HepG2 (cell line): Measurements from ENCODE around the gene TDRD9. TPM values are rescaled to one million over a fixed set of nuclear protein-coding genes. Genes with fewer than 3 reads are reported as not detected.
A peak's percentile ranks its signal among the peaks of the same experiment; 100 is the strongest.

Experiments used
- ARNTL ChIP-seq: sonication (generic); formaldehyde crosslinking; IDR thresholded peaks from 2 replicates; pipeline ENCODE4 v1.4.0; 2020; ENCODE audit warnings: mild to moderate bottlenecking, missing genetic modification reagents
- CBX2 ChIP-seq, 2 experiments: fragments of 200-600 bp in 1 of 2; sonication (generic); formaldehyde crosslinking in 1 of 2; IDR thresholded peaks; 2 replicates each; pipeline versions ENCODE4 v1.7.0 to v1.8.1; 2018 to 2022; ENCODE audit warnings: low read depth in 2 of 2, low read length in 1 of 2, mild to moderate bottlenecking in 1 of 2, missing genetic modification reagents in 1 of 2
- EHMT2 ChIP-seq: fragments of 200-600 bp; sonication (generic); IDR thresholded peaks from 2 replicates; pipeline ENCODE4 v1.7.0; 2017; ENCODE audit warnings: antibody characterized with exemption, low read depth, low read length, borderline replicate concordance
- ELK4 ChIP-seq: sonication (generic); formaldehyde crosslinking; IDR thresholded peaks from 2 replicates; pipeline ENCODE4 v1.9.0; 2021; ENCODE audit warnings: missing genetic modification reagents, borderline replicate concordance
- KDM2A ChIP-seq: sonication (generic); formaldehyde crosslinking; IDR thresholded peaks from 2 replicates; pipeline ENCODE4 v1.4.0; 2020; ENCODE audit warnings: low read depth, missing genetic modification reagents, borderline replicate concordance
- LRRFIP1 ChIP-seq: sonication (generic); formaldehyde crosslinking; conservative IDR thresholded peaks from 2 replicates; pipeline ENCODE4 v1.4.0; 2020; ENCODE audit warnings: missing genetic modification reagents
- RERE ChIP-seq: IDR thresholded peaks from 2 replicates; pipeline ENCODE4 v1.6.1; 2016; ENCODE audit warnings: low read depth, missing genetic modification reagents, missing compliant biosample characterization
- WIZ ChIP-seq: sonication (generic); formaldehyde crosslinking; IDR thresholded peaks from 2 replicates; pipeline ENCODE4 v1.5.1; 2020; ENCODE audit warnings: mild to moderate bottlenecking, missing genetic modification reagents
- ZBTB44 ChIP-seq: sonication (generic); formaldehyde crosslinking; IDR thresholded peaks from 2 replicates; pipeline ENCODE4 v1.4.0; 2020; ENCODE audit warnings: missing genetic modification reagents
- ZEB1 ChIP-seq: IDR thresholded peaks from 2 replicates; pipeline ENCODE4 v1.6.1; 2012; ENCODE audit warnings: mild to moderate bottlenecking, low read depth, inconsistent platforms; ENCODE audit not compliant: insufficient replicate concordance
- ZNF180 ChIP-seq: sonication (generic); formaldehyde crosslinking; IDR thresholded peaks from 2 replicates; pipeline ENCODE4 v1.4.0; 2020; ENCODE audit warnings: low read depth, missing genetic modification reagents, borderline replicate concordance
- ZNF34 ChIP-seq: sonication (generic); formaldehyde crosslinking; IDR thresholded peaks from 2 replicates; pipeline ENCODE4 v1.4.0; 2020; ENCODE audit warnings: mild to moderate bottlenecking, missing genetic modification reagents, borderline replicate concordance
- ZNF414 ChIP-seq: sonication (generic); formaldehyde crosslinking; IDR thresholded peaks from 2 replicates; pipeline ENCODE4 v1.5.0; 2020; ENCODE audit warnings: missing genetic modification reagents
- ZNF547 ChIP-seq: sonication (generic); formaldehyde crosslinking; IDR thresholded peaks from 2 replicates; pipeline ENCODE4 v1.5.1; 2020; ENCODE audit warnings: mild to moderate bottlenecking, missing genetic modification reagents
- ZNF772 ChIP-seq: sonication (generic); formaldehyde crosslinking; IDR thresholded peaks from 2 replicates; pipeline ENCODE4 v1.5.0; 2020; ENCODE audit warnings: mild to moderate bottlenecking, missing genetic modification reagents
- ZSCAN31 ChIP-seq: sonication (generic); formaldehyde crosslinking; IDR thresholded peaks from 2 replicates; pipeline ENCODE4 v1.5.0; 2020; ENCODE audit warnings: low read depth, mild to moderate bottlenecking, missing genetic modification reagents
- polyA plus RNA-seq, 8 experiments: library from polyadenylated mRNA; depleted of rRNA in 3 of 8; stranded (reverse) in 7 of 8; unstranded in 1 of 8; fragments of >200 nt; fragmentation: Illumina TruSeq in 4 of 8; extraction: Trizol in 4 of 8; gene quantifications; 2 replicates each; pipeline versions ENCODE4 v1.2.1 to v1.2.3, GENCODE V29; 2011 to 2016; ENCODE audit warnings: low read depth in 4 of 8, missing spikeins in 1 of 8, mixed read lengths in 1 of 8; ENCODE audit not compliant: insufficient read depth in 1 of 8
- total RNA-seq, 5 experiments: library from RNA; depleted of rRNA; stranded (reverse); fragments of >200 nt; fragmentation: Illumina TruSeq; extraction: Trizol; gene quantifications; 2 replicates each; pipeline ENCODE4 v1.2.3, GENCODE V29; 2016; ENCODE audit warnings: low read depth in 1 of 5

The TDRD9 gene
- total and polyA plus RNA-seq, 2 of the 13 experiments (the other 11 are each of a cell fraction or from before 2014, with no cell fraction given): not detected

- no peak for TF ChIP-seq ELK4 (CRISPR knock-in tag)
- TF ChIP-seq ZEB1: peak; percentile 58
- peak; percentile 88; the same call in 1 of the 2 replicates for TF ChIP-seq ZSCAN31
- TF ChIP-seq ZNF772 (CRISPR knock-in tag): peak; percentile 86; the same call in 1 of the 2 replicates
- TF ChIP-seq ZBTB44 (CRISPR knock-in tag): peak; percentile 30; the same call in 1 of the 2 replicates
- no peak for TF ChIP-seq ZNF547
- TF ChIP-seq ARNTL: peak; percentile 87
- no peak for TF ChIP-seq CBX2 (IDR thresholded peaks at IDR 0.05; ENCODE audit: low read depth, low read length)
- no peak for TF ChIP-seq CBX2 (CRISPR knock-in tag; IDR thresholded peaks at IDR 0.05; ENCODE audit: low read depth)
- no peak for TF ChIP-seq ZNF180 (CRISPR knock-in tag)
- peak; percentile 87 for TF ChIP-seq RERE (CRISPR knock-in tag)
- TF ChIP-seq EHMT2: no peak
- no peak for TF ChIP-seq WIZ (CRISPR knock-in tag)
- TF ChIP-seq ZNF34: peak; percentile 30; the same call in 1 of the 2 replicates
- TF ChIP-seq LRRFIP1: no peak
- TF ChIP-seq ZNF414 (CRISPR knock-in tag): peak; percentile 94
- peak; percentile 80 for TF ChIP-seq KDM2A (CRISPR knock-in tag)
Measured at GRCh38 chr14:103879570-103880347, 48.5 kb upstream of the TDRD9 start (continued).
